ENCODE measurements around the gene LIPE.

GRCh38 chr19:42402376-42403116 is 24.6 kb downstream of the LIPE start:
- no peak for TF ChIP-seq CTCF (IDR thresholded peaks at IDR 0.05; ENCODE audit: low read depth, low read length, poor library complexity, severe bottlenecking)
- no peak for TF ChIP-seq EZH2phosphoT487 (IDR thresholded peaks at IDR 0.05; ENCODE audit: borderline replicate concordance, low read length)
